Coronary artery (tissue), 2 donors: ENCODE measurements around the gene CTSZ.
A peak's percentile ranks its signal among the peaks of the same experiment; 100 is the strongest.

Experiments
- DNase-seq: peaks from one replicate; pipeline ENCODE4 v3.0.0-alpha.2; 2017; ENCODE audit warnings: low spot score
- H3K27ac ChIP-seq, 2 donors: fragments of 200-600 bp; sonication (generic); one replicate each; pipeline ENCODE4 v1.5.1; 2016 to 2019
- H3K4me3 ChIP-seq: fragments of 200-600 bp; sonication (generic); 2 replicates; pipeline ENCODE4 v1.5.1; 2016; ENCODE audit warnings: mild to moderate bottlenecking, moderate library complexity
- TF ChIP-seq, protein P1 (sequence below): fragments of 200-600 bp; sonication (generic); IDR thresholded peaks from one replicate; pipeline ENCODE4 v1.5.1; 2019; ENCODE audit warnings: antibody characterized with exemption

The CTSZ gene

DNA sequence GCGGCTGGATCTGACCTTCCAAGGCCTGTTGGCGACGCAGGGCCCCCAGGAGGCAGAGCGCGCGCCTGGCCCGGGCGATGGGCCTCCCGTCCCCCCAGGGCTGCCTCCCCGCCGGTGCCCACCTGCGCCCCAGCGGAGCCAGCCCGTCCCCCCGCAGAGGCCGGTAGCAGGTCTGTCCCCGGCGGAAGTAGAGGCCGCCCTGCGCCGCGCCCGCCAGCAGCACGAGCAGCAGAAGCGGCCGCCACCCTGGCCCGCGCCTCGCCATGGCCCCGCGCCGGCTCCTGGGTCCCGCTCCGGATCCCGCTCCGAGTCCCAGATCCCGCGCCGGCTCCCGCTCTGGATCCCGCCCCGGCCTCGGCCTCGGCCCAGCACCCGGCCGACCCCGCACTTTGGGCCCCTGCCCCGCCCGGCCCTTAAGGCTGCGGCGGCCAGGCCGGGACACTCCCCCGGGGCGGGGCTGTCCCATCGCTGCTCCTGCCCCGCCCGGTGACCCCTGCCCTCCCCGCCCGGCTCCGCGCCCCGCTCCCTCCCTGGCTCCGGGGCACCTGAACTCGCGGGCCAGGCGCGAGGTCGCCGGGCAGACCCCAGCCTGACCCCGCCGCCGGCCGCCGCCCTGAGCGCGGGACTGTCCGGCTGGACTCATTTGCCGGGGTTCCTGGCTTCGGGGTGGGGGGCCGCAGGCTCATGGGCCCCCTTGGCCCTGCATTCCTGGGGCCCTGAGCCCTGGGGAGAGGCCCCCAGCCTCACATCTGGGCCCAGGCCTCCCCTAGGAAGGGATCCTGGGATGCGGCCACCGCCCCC, at the start of gene CTSZ:
Gene CTSZ, minus strand, starts transcription at position 391 of the 801 bp plus-strand sequence. Its CDS starts 126 bp downstream, at position 265.
- Histone ChIP-seq H3K4me3 (peak within 1 kb of the TSS; percentile 89), H3K27ac (peak within 1 kb of the TSS; percentile 83 to 93)
- DNase-seq: no peak
- TF ChIP-seq, protein P1, sequence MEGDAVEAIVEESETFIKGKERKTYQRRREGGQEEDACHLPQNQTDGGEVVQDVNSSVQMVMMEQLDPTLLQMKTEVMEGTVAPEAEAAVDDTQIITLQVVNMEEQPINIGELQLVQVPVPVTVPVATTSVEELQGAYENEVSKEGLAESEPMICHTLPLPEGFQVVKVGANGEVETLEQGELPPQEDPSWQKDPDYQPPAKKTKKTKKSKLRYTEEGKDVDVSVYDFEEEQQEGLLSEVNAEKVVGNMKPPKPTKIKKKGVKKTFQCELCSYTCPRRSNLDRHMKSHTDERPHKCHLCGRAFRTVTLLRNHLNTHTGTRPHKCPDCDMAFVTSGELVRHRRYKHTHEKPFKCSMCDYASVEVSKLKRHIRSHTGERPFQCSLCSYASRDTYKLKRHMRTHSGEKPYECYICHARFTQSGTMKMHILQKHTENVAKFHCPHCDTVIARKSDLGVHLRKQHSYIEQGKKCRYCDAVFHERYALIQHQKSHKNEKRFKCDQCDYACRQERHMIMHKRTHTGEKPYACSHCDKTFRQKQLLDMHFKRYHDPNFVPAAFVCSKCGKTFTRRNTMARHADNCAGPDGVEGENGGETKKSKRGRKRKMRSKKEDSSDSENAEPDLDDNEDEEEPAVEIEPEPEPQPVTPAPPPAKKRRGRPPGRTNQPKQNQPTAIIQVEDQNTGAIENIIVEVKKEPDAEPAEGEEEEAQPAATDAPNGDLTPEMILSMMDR: no peak

GRCh38 chr20:59055302-59055701, 48.2 kb upstream of the CTSZ start:
- DNase-seq: no peak
- Histone ChIP-seq H3K27ac (no peak overlapping the region), H3K4me3 (no peak overlapping the region)
- TF ChIP-seq, protein P1: peak; percentile 17

DNA sequence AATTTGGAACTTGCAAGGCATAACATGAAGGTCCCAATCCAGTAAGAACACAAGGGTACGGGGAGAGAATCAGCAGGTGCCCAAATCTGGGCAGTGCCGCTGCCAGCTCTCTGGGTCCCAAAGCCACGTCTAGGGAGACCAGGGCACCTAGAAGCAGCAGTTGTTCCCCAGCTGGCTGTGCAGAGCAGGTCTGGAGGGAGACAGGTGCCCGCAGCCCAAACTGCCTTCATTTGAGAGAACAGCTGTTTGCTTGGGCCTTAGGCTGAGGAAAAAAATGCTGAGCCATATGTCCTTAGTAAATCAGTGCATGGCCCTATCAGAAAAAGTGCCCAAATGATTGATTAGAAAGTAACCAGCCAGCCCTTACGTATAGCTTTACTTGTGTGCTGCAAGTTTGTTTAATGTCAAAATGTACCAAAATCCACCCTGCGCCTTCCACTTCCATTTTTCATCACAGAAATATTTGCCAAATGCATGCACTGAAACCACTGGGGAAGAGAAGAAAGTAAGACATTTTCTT, 44.7 kb upstream of the CTSZ start:
- Histone ChIP-seq H3K4me3 (no peak overlapping the region), H3K27ac (no peak overlapping the region)
- TF ChIP-seq, protein P1: no peak
- DNase-seq: no peak

DNA sequence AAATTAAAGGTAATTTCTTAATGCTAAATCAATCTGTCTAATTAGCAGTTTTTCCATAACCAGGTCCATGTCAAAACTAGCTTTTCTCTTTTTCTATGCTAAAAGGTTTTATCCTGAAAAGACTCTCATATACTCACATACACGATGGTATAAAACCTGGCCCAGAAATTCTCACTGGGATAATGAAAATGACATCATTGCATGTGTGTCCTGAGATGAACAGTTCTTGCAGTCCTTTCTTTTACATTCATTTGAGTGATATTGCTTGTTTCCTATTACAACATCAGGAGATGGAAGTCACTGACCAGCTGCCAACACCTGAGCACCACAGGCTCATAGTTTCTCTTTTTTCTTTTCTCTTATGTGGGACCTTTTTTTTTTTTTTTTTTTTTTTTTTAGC, 43.4 kb upstream of the CTSZ start:
- H3K4me3 ChIP-seq: no peak overlapping the region
- H3K27ac ChIP-seq: no peak overlapping the region
- TF ChIP-seq, protein P1: no peak
- no peak for DNase-seq

DNA sequence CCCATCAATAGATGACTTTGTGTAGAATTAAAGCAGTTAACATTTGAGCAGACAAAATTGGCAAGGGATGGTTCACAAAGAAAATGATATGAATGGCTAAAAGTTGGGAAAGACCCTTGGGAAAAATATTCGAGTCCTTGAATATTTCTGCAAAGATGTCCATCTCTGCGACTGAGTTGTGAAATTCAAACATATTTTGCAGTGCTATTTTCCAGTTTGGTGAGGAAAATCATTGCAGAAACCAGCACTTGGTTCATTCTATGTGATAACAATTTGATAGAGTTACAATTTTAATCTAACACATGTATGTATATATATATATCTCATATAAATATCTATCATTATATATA, 41.6 kb upstream of the CTSZ start:
- DNase-seq: no peak
- no peak overlapping the region for H3K27ac ChIP-seq
- TF ChIP-seq, protein P1: no peak
- H3K4me3 ChIP-seq: no peak overlapping the region

- Histone ChIP-seq H3K4me3 (no peak overlapping the region), H3K27ac (no peak overlapping the region)
- TF ChIP-seq, protein P1: no peak
- DNase-seq: no peak
These were observed 41.1 kb upstream of the CTSZ start for GRCh38 chr20:59047938-59048680.
